GM12873 (cell line): Measurements from ENCODE around the gene SELENOO.

Experiments
- CTCF ChIP-seq: IDR thresholded peaks from 2 replicates; pipeline ENCODE4 v1.5.1; 2012; ENCODE audit warnings: low read depth, mild to moderate bottlenecking, moderate library complexity, low read length, control low read depth; ENCODE audit not compliant: insufficient read depth; ENCODE audit errors: missing control alignments

Gene SELENOO

GRCh38 chr22:50190941-50191741 lies 9.7 kb upstream of the SELENOO start:
- no peak for TF ChIP-seq CTCF

GRCh38 chr22:50192436-50193204 lies 8.2 kb upstream of the SELENOO start:
- no peak for TF ChIP-seq CTCF

- no peak for TF ChIP-seq CTCF
Measured at GRCh38 chr22:50193621-50194020, 7.2 kb upstream of the SELENOO start.

- TF ChIP-seq CTCF: no peak
Measured at GRCh38 chr22:50194037-50194805, 6.6 kb upstream of the SELENOO start.

GRCh38 chr22:50196256-50196655 lies 4.6 kb upstream of the SELENOO start:
- no peak for TF ChIP-seq CTCF

GRCh38 chr22:50197000-50197800 lies 3.6 kb upstream of the SELENOO start:
- TF ChIP-seq CTCF: no peak
